IMR-90 (cell line): ENCODE measurements around the gene HYCC1. TPM values are rescaled to one million over a fixed set of nuclear protein-coding genes. Genes with fewer than 3 reads are reported as not detected.

Experiments
- ATAC-seq: fragments of 200-7000 bp; cut with Tn5 transposase; 2 replicates; pipeline ENCODE4 v1.9.1; 2020; ENCODE audit warnings: low read depth, mild to moderate bottlenecking, moderate library complexity
- BruUV-seq: library from RNA; stranded (reverse); fragments of 400-500 nt; replicated peaks from 2 replicates; lab custom pipeline; 2021; lab: Mats Ljungman, UMichigan
- CTCF ChIA-PET: fragments of 300-600 bp; formaldehyde crosslinking; extraction: SDS; loops from one replicate; lab custom pipeline; 2021; ENCODE audit warnings: antibody characterized with exemption; lab: Yijun Ruan, JAX
- POLR2A ChIA-PET: fragments of 300-600 bp; sonication (Branson Sonifier 250); formaldehyde crosslinking; loops from one replicate; lab custom pipeline; 2022; ENCODE audit warnings: antibody characterized with exemption; ENCODE audit not compliant: unreplicated experiment; lab: Charles Lee
- DNase-seq: peaks from one replicate; pipeline ENCODE4 v3.0.0; 2013
- H2AFZ ChIP-seq: replicated peaks from 2 replicates; pipeline ENCODE3; 2013; ENCODE audit warnings: low read length, mild to moderate bottlenecking; ENCODE audit not compliant: poor library complexity
- H2AK5ac ChIP-seq: 2 replicates; pipeline ENCODE4 v1.6.1; 2013; ENCODE audit warnings: low read depth, low read length, inconsistent platforms
- H2AK9ac ChIP-seq: replicated peaks from 2 replicates; pipeline ENCODE3; 2013; ENCODE audit warnings: mild to moderate bottlenecking, low read depth, low read length, moderate library complexity; ENCODE audit not compliant: poor library complexity
- H2BK120ac ChIP-seq: 2 replicates; pipeline ENCODE4 v1.6.1; 2013; ENCODE audit warnings: low read depth, low read length, inconsistent platforms
- H2BK15ac ChIP-seq: 3 replicates; pipeline ENCODE4 v1.6.1; 2013; ENCODE audit warnings: low read depth, low read length, inconsistent platforms
- H2BK20ac ChIP-seq: 2 replicates; pipeline ENCODE4 v1.6.1; 2013; ENCODE audit warnings: low read depth, mild to moderate bottlenecking, inconsistent platforms, low read length, moderate library complexity
- H2BK5ac ChIP-seq: 2 replicates; pipeline ENCODE4 v1.6.1; 2013; ENCODE audit warnings: mild to moderate bottlenecking, low read depth, low read length, inconsistent platforms; ENCODE audit not compliant: poor library complexity, severe bottlenecking
- H3K14ac ChIP-seq: replicated peaks from 2 replicates; pipeline ENCODE4 v1.6.1; 2013; ENCODE audit warnings: low read depth, low read length, inconsistent platforms
- H3K18ac ChIP-seq: 2 replicates; pipeline ENCODE4 v1.6.1; 2013; ENCODE audit warnings: low read depth, low read length, control low read depth
- H3K23ac ChIP-seq: 2 replicates; pipeline ENCODE4 v1.6.1; 2013; ENCODE audit warnings: low read depth, low read length, inconsistent platforms
- H3K27ac ChIP-seq: 2 replicates; pipeline ENCODE4 v1.5.1; 2013; ENCODE audit warnings: mild to moderate bottlenecking, control low read depth, low read length; ENCODE audit not compliant: insufficient read depth
- H3K27me3 ChIP-seq: 2 replicates; pipeline ENCODE4 v1.6.1; 2013; ENCODE audit warnings: low read length; ENCODE audit not compliant: control insufficient read depth, insufficient read depth
- H3K36me3 ChIP-seq: 2 replicates; pipeline ENCODE4 v1.6.1; 2013; ENCODE audit warnings: low read length, mixed read lengths; ENCODE audit not compliant: control insufficient read depth, insufficient read depth
- H3K4ac ChIP-seq: 2 replicates; pipeline ENCODE4 v1.6.1; 2013; ENCODE audit warnings: low read depth, low read length, inconsistent platforms
- H3K4me1 ChIP-seq: 2 replicates; pipeline ENCODE4 v1.6.1; 2013; ENCODE audit warnings: low read length, mixed read lengths; ENCODE audit not compliant: control insufficient read depth, insufficient read depth
- H3K4me2 ChIP-seq: 2 replicates; pipeline ENCODE4 v1.6.1; 2013; ENCODE audit warnings: low read depth, mild to moderate bottlenecking, control low read depth, low read length, moderate library complexity
- H3K4me3 ChIP-seq: 2 replicates; pipeline ENCODE4 v1.5.1; 2013; ENCODE audit warnings: low read depth, mild to moderate bottlenecking, control low read depth, low read length, moderate library complexity; ENCODE audit not compliant: insufficient read depth
- H3K56ac ChIP-seq: 2 replicates; pipeline ENCODE4 v1.6.1; 2013; ENCODE audit warnings: low read length, inconsistent platforms; ENCODE audit not compliant: insufficient read depth; ENCODE audit errors: extremely low read depth
- H3K79me1 ChIP-seq, 2 experiments: 2 replicates each; pipeline ENCODE4 v1.6.1; 2013; ENCODE audit warnings: low read length in 2 of 2, inconsistent platforms in 1 of 2, low read depth in 1 of 2
- H3K9ac ChIP-seq: 2 replicates; pipeline ENCODE4 v1.6.1; 2013; ENCODE audit warnings: low read depth, low read length, control low read depth
- H3K9me1 ChIP-seq: 2 replicates; pipeline ENCODE4 v1.6.1; 2013; ENCODE audit warnings: low read length, inconsistent platforms; ENCODE audit not compliant: insufficient read depth
- H3K9me3 ChIP-seq: 2 replicates; pipeline ENCODE4 v1.6.1; 2013; ENCODE audit warnings: low read length; ENCODE audit not compliant: control insufficient read depth, insufficient read depth
- H4K20me1 ChIP-seq: 2 replicates; pipeline ENCODE4 v1.6.1; 2013; ENCODE audit warnings: low read length, inconsistent platforms; ENCODE audit not compliant: insufficient read depth
- H4K5ac ChIP-seq: 2 replicates; pipeline ENCODE4 v1.6.1; 2013; ENCODE audit warnings: mild to moderate bottlenecking, low read depth, low read length, control low read depth
- H4K8ac ChIP-seq, 2 experiments: 2 replicates each; pipeline ENCODE4 v1.6.1; 2013; ENCODE audit warnings: low read depth in 2 of 2, low read length in 2 of 2, control low read depth in 1 of 2, inconsistent platforms in 1 of 2
- H4K91ac ChIP-seq: 2 replicates; pipeline ENCODE4 v1.6.1; 2013; ENCODE audit warnings: low read depth, low read length, inconsistent platforms; ENCODE audit not compliant: insufficient read depth
- CEBPB ChIP-seq: IDR thresholded peaks from 2 replicates; pipeline ENCODE4 v1.6.1; 2012; ENCODE audit warnings: low read depth, low read length, improper control_type of control experiment
- CHD1 ChIP-seq: IDR thresholded peaks from 2 replicates; pipeline ENCODE4 v1.6.1; 2012; ENCODE audit warnings: low read depth, low read length, improper control_type of control experiment
- MXI1 ChIP-seq: IDR thresholded peaks from 2 replicates; pipeline ENCODE4 v1.6.1; 2012; ENCODE audit warnings: low read depth, mild to moderate bottlenecking, low read length, moderate library complexity, borderline replicate concordance
- NFE2L2 ChIP-seq: fragments of 150-350 bp; IDR thresholded peaks from 2 replicates; pipeline ENCODE4 v1.6.1; 2016; ENCODE audit warnings: low read depth, mild to moderate bottlenecking, low read length
- RAD21 ChIP-seq: IDR thresholded peaks from 2 replicates; pipeline ENCODE4 v1.6.1; 2012; ENCODE audit warnings: low read length, improper control_type of control experiment
- RCOR1 ChIP-seq: IDR thresholded peaks from 2 replicates; pipeline ENCODE4 v1.6.1; 2012; ENCODE audit warnings: mild to moderate bottlenecking, low read length, improper control_type of control experiment; ENCODE audit not compliant: insufficient replicate concordance
- SMC3 ChIP-seq: fragments of 150-350 bp; IDR thresholded peaks from 2 replicates; pipeline ENCODE4 v1.6.1; 2016; ENCODE audit warnings: low read depth, mild to moderate bottlenecking, antibody characterized with exemption, low read length, moderate library complexity
- dilution Hi-C: fragments of 300-500 bp; cut with HindIII; formaldehyde crosslinking; loops from one replicate; pipeline ENCODE4 v1.14.3; 2018; ENCODE audit warnings: low sequenced_read_pairs; ENCODE audit not compliant: unreplicated experiment
- in situ Hi-C: fragments of 300-500 bp; cut with MboI; formaldehyde crosslinking; loops from 3 replicates; pipeline ENCODE4 v1.14.3; 2019; ENCODE audit warnings: low sequenced_read_pairs, inconsistent platforms, mixed read lengths
- intact Hi-C: fragments of 100-400 bp; cut with micrococcal nuclease; formaldehyde crosslinking; loops from 2 replicates; pipeline ENCODE4 v1.10.0; 2022
- polyA plus RNA-seq, 3 experiments: library from polyadenylated mRNA; depleted of rRNA; stranded (reverse); fragments of >200 nt; gene quantifications; 2 replicates each; pipeline ENCODE4 v1.2.3, GENCODE V29; 2012; ENCODE audit warnings: low replicate concordance in 1 of 3
- total RNA-seq: library from RNA; depleted of rRNA; stranded (reverse); fragments of >200 nt; gene quantifications from 2 replicates; pipeline ENCODE4 v1.2.3, GENCODE V29; 2012
- TF ChIP-seq, protein P1 (sequence below): fragments of 150-350 bp; IDR thresholded peaks from 2 replicates; pipeline ENCODE4 v1.6.1; 2016; ENCODE audit warnings: low read depth, mild to moderate bottlenecking, low read length, moderate library complexity, borderline replicate concordance

Gene HYCC1
- total and polyA plus RNA-seq, 2 of the 4 experiments (the other 2 are of a cell fraction): 44.1 to 78.3 TPM

GRCh38 chr7:23009303-23009702 lies 4.6 kb downstream of the HYCC1 start:
- Histone ChIP-seq H3K9ac (no peak overlapping the region), H3K9me3 (no peaks in the 10 kb centered on the region), H3K27me3 (no peaks in the 10 kb centered on the region), H3K18ac (no peak overlapping the region), H2BK120ac (no peak overlapping the region), H3K14ac (no peak overlapping the region), H3K36me3 (no peaks in the 10 kb centered on the region), H3K4ac (no peak overlapping the region), H4K5ac (no peak overlapping the region), H3K56ac (no peak overlapping the region), H3K27ac (no peak overlapping the region), H2AFZ (no peak overlapping the region), H3K4me1 (peaks cover 9% of the 10 kb centered on the region; the same call in 1 of the 2 replicates), H3K9me1 (peaks cover 10% of the 10 kb centered on the region), H3K4me3 (no peak overlapping the region), H2BK20ac (no peak overlapping the region), H2AK5ac (no peak overlapping the region), H4K8ac (no peak overlapping the region), H2BK5ac (no peak overlapping the region), H2BK15ac (no peak overlapping the region), H3K4me2 (peak overlapping the region; percentile 51; the same call in 1 of the 2 replicates), H2AK9ac (no peak overlapping the region), H4K91ac (no peak overlapping the region), H4K20me1 (peaks cover 25% of the 10 kb centered on the region), H3K79me1 (peaks cover 5 to 45% of the 10 kb centered on the region in 2 experiments; a peak in 3 of 4 replicates), H3K23ac (no peak overlapping the region; the same call in 1 of the 2 replicates)
- intact Hi-C loops (no loop called here), in situ Hi-C loops (no loop called here), dilution Hi-C loops (no loop called here)
- DNase-seq (no peak), ATAC-seq (no peak)
- ChIA-PET CTCF (no interaction called here), POLR2A (no interaction called here)
- no TSS peak for BruUV-seq
- no peak for TF ChIP-seq MXI1
- TF ChIP-seq NFE2L2: no peak
- no peak for TF ChIP-seq CEBPB
- no peak for TF ChIP-seq CHD1
- no peak for TF ChIP-seq RCOR1
- no peak for TF ChIP-seq RAD21
- TF ChIP-seq, protein P1, sequence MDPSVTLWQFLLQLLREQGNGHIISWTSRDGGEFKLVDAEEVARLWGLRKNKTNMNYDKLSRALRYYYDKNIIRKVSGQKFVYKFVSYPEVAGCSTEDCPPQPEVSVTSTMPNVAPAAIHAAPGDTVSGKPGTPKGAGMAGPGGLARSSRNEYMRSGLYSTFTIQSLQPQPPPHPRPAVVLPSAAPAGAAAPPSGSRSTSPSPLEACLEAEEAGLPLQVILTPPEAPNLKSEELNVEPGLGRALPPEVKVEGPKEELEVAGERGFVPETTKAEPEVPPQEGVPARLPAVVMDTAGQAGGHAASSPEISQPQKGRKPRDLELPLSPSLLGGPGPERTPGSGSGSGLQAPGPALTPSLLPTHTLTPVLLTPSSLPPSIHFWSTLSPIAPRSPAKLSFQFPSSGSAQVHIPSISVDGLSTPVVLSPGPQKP: no peak
- no peak for TF ChIP-seq SMC3
